Measurements from ENCODE around the gene CFAP65.

CFAP65 gene

DNA sequence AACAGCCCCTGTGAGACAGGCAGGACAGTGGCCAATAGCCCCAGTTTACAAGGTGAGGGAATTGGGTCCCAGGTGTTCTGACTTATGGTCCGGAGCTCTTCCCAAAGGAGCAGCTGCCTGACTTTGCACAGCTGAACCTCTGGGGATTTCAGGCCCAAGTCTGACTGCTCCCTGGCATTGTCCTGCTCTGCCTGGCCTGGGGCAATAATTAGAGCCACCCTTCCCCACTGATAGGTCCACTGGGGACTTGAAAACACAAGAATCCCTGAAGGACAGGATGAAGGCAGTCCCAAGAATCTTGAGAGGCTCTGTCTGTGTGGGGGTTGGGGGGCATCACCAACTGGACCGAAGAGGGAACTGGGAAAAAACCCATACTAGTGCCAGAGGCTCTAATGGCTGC, 52.7 kb downstream of the CFAP65 start:
- DNase-seq, result no peak

DNA sequence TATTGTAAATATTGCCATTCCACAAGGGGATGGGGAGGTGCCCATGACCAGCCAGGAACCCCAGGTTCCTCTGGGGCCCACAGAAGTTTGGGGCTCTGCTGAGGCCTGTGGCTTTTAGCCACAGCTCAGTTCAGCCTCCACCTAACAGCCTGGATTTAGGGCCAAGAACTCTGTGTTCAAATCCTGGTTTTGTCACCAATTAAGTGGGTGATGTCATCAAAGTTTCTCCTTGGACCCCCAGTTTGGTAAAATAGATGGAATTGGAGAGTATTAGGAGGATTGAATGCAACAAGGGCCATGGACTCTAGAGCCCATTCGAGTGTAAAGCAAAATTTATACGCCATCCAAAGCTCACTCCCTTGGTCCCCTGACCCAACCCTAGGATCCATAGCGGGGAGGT, 53.2 kb downstream of the CFAP65 start:
- DNase-seq, result no peak

DNA sequence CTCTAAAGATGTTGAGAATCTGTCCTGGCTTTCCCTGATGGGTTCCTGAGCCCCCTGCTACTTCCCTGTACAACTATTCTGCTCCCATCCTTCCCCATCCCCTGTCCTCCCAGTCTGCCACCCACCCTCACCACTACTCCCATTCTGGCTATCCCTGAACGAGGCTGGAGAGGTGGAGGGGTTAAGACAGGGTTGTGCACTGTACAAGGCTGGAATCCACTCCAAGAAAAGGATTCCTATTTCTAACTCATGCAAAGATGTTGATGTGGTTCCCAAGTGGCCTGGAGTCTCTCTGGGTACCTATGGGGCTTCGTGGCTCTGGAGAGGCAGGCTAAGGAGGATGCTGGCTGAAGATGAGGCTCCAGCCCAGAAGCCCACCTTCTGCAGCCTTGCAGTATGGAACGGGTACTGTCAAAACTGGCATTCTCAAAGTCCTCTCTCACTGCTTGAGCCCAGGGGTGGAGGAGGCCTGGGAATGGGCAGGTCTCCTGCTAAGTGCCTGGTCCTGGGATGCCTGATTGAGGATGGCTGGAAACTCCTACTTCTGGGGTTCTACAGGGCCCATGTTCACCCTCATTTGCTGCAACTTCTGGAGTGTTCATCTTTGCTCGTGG, 55.1 kb downstream of the CFAP65 start:
- no peak for DNase-seq

DNA sequence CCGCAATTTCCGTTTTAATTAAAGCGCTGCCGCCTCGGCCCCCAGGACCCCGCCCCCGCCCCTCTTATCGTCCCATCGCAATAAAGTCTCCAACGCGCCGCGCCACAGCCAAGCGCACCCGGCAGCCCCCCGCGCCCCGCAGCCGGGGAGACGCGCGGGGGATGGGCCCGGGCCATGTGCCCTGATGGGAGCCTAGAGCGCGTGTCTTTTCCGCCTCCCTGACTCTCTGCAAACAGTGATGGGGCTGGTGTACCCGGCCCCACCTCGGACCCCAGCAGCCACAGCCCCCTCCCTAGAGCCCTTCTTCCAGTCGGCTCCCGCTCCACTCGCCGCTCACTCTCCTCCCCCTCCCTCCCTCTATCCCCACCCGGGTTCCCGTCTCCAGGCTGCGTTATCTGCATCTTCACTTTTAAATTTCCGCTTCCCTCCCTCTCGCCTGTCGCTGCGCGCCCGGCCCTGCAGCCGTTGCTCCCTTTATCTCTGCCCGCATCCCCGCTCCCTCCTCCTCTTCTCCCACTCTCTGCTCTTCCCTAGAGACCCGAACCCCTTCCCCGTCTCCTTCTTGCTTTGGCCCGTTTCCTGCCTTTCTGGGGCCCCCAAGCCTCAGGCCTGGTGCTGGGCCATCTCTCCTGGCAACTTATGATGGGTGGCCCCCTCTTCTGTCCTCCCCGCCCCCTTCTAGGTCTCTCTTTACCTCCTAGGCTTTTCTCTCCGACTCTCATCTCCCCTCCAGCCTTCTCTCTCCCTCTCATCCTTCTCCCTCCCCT, 55.8 kb downstream of the CFAP65 start:
- DNase-seq, result no peak

DNA sequence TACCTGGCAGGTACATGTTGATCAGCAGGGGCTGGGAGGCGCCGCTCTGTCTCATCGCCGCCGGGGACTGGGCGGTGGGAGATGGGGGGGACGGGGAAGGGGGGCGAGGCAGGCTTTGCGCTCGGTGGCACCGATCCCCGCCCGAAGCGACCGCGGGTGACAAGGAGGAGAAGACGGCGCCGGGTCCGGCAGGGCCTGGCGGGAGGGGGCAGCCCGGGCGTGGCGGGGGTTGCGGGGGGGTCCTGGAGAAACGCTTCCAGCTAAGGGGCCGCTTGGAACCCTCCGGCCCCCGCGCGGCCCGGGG, 56.3 kb downstream of the CFAP65 start, which contains the start of gene FEV:
TSS of gene FEV (minus strand) at position 164 of the 304 bp plus-strand sequence. CDS start at position 55, 109 bp downstream.
- DNase-seq, result no peak

DNA sequence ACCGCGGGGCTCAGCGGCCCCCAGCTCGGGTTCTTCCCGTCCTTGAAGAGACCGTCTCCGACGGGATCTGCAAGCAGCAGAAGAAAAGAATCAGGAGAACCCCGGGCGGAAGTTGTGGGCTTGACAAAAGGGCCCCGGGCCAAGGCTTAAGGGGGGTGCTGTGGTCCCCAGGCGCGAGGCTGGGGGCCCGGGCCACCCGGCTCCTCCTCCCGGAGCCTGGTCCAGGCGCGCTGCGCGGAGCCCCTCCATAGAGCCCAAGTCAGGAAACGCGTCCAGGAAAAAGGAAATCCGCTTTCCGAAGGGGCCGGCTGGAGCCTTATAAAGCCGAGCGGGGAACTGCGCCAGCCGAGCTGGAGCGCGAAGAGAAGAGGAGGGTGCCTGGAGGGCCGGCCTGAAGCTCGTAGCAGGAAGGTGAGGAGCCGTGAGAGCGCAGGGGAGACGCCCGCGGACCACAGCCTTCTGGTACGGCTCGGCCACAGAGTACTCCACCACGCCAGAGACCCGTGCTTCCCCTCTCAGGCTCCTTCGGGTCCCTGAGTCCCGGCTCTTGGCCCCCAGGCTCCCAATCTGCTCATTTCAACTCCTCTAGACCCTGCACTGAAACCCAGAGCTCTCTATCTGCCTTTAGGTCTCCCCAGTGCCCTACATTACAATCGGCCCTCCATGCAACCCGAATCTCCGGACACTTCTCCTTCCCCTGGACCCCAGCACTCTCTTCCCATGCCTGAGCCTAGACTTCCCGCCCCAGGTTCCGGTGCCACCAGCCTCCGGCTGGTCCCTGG, 56.9 kb downstream of the CFAP65 start:
- DNase-seq, result no peak

DNA sequence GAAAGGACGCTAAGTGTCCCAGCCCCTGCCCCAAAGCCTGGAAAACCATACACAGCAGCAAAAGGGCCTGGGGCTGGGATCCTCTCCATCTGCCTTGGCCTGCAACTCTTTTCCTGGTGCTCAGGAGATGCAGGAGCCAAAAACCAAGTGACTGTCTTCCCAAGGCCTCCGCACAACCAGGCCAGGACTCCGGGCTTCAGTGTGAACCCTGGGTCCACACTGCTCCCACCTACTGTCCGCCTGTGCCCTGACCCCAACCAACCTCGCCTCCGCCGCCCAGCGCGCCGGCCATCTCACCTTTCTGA, 57.4 kb downstream of the CFAP65 start:
- DNase-seq, result no peak

DNA sequence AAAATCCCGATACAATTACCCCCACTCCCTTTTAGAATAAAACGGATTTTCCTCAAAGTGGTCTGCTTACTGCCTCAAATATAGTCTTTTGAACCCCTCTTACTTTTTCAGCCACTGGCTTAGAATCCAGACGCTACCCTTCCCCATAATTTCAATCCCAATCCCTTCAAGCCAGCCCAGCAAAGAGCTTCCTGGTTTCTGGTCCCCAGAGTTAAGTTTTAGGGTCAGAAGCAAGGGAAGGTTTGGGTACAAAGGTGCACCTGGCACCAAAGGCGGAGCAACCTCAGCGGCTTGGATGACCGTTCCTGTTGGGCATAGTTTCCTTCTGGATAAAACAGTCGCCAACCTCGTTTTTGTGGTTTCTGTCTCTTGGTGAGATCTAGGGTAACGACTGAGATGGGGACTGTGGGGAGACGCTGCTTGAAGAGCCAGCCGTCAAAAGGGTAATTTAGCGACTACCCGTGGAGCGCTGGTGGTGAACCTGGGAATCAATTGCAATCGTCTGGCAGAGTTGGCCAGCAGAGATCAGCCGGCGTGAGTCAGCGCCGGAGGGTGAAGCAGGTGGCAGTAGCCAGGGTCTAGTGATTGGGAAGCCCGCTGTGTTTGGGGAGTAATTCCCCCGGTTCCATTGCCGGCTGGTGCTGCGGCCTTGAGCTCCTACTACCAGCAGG, 57.9 kb downstream of the CFAP65 start:
- DNase-seq, result no peak

DNA sequence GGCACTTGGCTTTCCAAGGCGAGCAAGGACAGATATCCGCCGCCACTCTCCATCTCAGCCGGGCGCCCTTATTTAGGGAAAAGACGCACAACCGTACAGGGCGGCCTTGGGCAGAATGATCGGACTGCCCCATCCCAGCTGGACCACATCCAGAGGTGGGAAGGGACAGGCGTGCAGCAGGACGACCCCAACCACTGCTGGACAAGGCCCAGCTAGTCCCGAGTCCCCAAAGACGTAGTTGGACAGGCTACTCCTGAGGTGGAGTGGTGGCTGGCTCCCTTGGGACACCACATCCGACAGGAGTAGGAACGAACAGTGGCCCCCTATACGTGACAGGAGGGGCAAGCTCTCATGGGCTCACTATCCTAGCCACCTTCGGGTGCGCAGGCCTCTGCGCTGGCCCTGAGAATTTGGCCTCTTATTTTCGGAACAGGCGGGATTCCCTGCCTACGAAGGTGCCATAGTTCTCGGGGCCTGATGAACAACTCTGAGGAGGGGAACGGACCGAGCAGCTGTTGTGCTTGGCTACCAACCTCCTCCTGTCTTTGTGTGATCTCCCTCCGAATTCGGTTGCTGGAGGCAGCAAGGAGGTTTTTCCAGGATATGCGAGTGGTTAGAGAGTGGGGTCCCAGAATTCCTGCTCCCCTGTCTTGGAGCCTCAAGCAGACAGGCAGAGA, 58.6 kb downstream of the CFAP65 start:
- no peak for DNase-seq

DNA sequence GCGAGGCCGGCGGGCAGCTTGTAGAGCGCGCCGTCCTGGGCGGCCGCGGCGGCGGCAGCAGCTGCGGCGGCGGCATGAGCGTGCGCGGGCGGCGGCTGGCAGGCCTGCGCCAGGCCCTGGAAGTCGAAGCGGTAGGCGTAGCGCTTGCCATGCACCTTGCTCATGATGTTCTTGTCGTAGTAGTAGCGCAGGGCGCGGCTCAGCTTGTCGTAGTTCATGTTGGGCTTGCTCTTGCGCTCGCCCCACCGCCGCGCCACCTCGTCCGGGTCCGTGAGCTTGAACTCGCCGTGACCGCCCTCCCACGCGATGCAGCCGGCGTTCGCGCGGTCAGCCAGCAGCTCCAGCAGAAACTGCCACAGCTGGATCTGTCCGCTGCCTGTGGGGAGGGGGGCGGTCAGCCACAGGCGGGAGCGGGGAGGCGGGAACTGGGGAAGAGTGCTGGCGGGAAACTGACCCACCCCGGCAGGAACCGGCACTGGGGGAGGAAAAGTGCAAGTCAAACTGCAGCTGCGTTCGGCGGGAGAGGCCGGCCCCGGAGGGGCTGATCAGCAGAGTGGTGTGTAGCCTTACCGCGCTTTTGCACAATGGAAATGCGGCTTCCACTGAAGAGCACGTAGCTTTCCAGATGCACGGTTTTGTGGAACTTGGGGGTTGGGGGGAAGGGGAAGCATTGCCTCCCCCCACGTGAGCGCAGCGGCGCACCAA, 59.3 kb downstream of the CFAP65 start:
- DNase-seq, result no peak

DNA sequence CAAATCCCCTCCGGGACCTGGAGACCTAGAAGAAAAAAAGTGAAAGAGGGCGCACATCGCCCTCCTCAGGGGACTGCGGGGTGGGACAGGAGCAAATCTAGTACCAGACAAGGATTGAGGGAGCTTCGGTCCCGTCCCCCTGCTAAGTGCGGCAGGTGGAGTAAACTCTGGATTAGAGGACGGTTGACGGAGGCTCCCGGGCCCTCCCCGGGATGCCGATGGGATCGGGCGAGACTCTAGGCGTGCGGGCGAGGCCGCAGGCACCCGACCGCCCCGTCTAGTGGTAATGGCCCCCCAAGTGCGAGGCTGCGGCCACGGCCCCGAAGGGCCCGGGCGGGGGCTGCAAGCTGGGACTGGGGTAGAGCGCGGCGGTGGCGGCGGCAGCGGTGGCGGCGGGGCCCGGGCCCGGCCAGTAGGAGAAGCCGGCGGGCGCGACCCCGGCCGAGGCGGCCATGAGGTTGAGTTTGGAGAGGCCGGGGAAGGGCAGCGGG, 59.9 kb downstream of the CFAP65 start:
- DNase-seq, result peak; percentile 58

DNA sequence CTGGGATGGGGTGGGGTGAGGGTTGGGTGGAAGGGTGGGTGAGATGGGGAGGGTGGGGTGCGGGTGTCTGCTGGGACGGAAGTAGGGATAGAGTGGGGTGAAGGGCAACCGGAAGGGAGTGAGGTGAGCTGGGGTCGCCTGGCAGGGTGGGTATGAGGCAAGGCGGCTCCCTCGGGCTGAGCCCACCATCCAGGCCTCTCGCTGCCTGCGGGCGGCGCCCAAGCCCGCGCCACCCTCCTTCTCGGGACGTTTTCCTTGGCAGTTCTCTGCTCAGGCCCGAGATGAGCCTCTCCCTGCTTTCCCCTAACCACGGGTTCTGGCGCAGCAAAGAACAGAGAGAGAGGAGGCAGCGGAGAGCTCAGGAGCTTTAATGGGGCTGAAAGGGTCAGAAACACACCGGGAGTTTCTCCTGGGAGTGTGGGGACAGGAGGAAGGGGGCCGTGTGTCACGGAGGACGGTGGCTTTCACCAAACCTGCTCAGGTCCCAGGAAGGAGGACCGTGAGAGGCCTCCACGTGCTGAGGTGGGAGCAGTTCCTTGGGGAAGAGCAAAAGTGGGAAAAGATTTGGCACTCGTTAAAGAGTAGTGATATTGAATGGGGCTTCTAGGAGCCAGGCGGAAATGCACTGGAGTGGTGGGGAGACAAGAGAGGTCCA, 60.5 kb downstream of the CFAP65 start:
- DNase-seq, result no peak

DNA sequence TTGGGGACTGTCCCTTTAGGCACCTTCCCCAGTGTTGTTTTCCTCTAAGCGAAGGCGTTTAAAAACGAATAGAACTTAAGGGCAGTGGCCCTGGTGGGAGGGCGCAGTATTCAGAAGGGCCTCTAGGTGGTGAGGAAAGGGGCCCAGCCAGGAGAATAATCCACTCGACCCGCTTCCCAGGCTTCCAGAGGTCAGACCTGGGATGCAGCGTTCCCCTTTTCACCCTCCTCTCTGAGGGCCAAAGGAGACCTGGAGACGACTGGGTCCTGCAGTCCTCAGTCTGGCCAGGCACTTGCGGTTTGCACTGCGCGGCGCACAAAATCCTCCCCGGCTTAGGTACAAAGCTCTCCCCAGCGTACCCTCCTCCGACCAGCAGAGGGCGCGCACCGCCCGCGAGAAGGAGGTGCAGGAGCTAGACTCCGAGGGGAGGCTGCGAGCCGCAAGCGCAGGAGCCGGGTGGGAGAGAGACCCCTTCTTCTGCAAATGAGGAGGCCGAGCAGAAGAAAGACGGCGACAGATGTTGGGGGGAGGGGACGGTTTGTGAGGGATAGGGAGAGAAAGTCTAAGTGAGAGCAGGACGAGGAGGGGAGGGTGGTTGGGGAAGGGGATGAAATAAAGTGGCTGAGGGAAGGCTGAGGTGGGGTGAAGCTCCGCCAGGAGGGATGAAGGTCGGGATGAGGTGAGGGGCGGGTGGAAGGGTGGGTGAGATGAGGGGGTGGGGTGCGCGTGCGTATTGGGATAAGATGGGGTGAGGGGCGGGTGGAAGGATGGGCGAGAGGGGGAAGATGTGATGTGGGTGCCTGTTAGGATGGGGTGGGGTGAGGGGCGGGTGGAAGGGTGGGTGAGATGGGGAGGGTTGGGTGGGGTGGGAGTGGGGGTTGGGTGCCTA, 61.2 kb downstream of the CFAP65 start:
- peak; percentile 51 for DNase-seq

DNA sequence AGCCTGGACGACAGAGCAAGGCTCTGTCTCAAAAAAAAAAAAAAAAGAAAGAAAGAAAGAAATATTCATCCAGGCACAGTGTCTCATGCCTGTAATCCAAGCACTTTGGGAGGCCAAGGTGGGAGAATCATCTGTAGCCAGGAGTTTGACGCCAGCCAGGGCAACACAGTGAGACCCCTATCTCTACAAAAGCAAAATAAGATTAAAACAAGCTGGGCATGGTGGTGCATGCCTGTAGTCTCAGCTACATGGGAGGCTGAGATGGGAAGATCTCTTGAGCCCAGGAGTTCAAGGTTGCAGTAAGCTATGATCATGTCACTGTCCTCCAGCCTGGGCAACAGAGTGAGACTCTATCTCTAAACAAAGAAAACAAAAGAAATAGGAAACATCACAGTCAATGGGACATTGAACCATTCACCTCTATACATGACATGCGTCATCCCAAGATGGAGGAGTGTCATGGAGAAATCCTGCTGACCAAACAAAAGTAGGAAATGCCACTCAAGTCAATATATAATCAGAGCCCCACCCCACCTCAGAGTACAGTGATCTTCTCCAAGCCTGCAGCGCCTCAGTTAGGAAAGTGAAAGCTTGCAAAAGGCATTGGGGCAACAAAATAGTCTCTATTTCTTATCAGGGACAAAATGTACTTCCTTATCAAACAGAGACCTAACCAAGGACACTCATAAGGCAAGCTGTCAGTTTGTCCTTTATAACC, 66.1 kb downstream of the CFAP65 start:
- no peak for DNase-seq

DNA sequence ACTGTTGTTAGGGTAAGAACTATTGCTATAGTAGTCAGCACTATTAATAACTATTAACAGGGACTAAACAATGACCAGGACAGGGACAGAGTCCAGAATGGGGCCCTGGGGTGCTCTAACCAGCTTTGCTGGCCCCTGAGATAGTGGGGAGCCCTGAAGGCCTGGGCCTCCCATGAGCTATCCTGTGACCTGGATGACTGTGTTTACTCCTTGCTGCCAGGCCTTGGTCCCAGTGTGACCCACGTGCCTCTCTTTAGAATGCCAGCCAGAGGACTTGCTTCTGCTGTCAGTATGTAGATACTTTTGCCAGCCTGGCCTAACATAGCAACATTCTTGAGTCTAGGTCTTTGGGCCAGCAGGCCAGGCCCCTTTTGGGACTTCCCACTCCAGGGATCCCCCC, 70.4 kb downstream of the CFAP65 start:
- no peak for DNase-seq

DNA sequence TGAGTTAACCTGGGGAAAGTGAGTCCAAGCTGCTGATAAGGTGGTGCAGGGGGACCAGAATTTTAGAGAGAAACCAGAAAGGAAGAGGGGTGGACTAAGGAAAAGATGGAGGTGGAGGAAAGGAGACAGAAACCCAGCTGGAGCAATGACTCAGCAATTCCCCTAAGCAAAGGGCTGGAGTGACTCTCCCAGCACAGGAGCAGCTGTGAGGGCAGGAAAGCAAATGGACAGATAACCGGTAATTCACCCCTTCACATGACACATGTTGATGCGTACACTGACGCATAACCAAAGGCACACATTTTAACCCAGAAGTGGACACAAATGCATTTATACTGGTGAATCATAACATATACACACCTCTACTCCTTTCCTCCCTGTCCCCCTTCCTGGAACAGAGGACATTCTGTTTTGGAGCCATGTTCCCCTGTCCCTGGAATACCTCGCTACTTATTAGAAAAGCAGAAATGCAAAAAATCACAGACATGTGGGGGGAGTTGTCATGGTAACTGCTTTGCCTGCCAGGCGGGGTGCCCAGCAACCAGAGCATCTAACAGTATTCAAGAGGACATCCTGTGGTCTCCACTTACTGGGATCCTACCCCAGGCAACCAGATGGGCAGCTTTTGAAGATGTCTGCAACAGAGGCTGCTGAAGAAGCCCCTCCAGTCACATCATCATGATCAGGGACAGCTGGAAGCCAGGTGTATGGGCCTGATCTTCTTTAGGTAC, 77.1 kb downstream of the CFAP65 start:
- peak; percentile 99 for DNase-seq

DNA sequence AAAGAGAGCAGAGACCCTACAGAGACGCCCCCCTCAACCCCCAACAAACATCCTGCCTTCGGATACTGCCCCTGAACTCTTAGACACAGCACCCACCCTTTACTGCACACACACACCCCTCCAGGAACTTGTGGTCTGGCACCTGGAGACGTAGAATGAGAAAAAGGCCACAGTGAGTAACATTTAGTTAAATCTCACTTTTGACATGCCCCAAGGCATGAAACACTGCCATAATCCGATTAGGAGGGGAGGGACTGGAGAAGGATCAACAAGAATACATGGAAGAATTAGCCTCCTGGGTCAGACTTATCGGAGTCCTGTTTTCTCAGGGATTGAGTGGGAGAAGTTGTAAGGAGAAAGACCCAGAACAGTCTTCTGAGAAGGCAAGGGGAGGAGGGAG, 77.7 kb downstream of the CFAP65 start:
- DNase-seq, result peak; percentile 37

DNA sequence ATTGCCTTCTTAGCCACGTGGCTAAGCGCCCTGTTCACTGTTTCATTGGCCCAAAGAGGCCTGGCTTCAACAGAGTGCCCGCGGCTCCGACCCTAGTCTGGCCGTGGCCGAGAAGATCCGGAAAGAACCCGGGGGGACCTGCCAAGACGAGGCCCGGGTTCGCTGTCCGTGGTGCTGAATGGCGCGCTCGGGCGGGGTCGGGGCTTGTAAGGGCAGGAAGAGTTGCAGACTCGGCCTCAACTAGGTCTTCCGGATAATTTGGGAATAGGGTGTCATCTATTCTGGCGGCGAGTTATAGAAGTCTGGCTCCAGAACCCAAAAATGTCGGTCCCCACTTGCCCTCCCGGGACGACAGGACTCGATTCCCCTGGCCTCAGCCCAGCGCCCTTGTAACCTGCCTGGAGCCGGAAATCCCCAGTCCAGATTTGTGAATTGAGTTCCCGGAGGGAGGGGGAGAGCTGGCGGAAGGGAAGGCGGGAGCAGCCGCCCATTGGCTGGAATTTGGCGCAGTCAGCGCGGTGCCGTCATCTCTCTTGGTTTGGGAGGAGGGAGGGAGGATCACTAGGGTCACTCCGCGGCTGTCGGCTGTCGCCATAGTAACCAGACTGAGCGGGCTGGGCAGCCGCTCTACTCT, 78.3 kb downstream of the CFAP65 start:
- peak; percentile 93 for DNase-seq

Measured in NCI-H524 treated with DMSO at 0.1 percent for 48 hours (cell line).